SK-MEL-5 (cell line): Measurements from ENCODE around the gene PLK3. TPM values are rescaled to one million over a fixed set of nuclear protein-coding genes. Genes with fewer than 3 reads are reported as not detected.
"Not testable (repeated sequence)": the region's sequence is repeated elsewhere in the genome, so short reads cannot be mapped to it uniquely, and the experiment has no call there.

Source experiments
- DNase-seq: peaks from one replicate; pipeline ENCODE4 v3.0.0-alpha.2; 2016; ENCODE audit warnings: low read depth, low spot score
- in situ Hi-C: cut with HindIII; loops from 2 replicates; pipeline ENCODE4 v1.10.0; 2016; ENCODE audit warnings: low sequenced_read_pairs, high pct_unique_total_duplicates, low pct_unique_long_range_greater_than_20kb
- small RNA-seq, 2 experiments: library from RNA; depleted of rRNA; stranded (forward); fragments of <200 nt; gene quantifications; one replicate each; pipeline ENCODE3, GENCODE V24; 2014
- total RNA-seq: library from RNA; depleted of rRNA; stranded (reverse); fragments of >200 nt; shearing (Covaris generic); gene quantifications from 2 replicates; pipeline ENCODE4 v1.2.3, GENCODE V29; 2014; rRNA removed

The PLK3 gene
- total RNA-seq, 1 experiment from 2014 or later, result 5.0 TPM

GRCh38 chr1:44835738-44836675 lies 35.8 kb downstream of the PLK3 start:
- peak; percentile 80 for DNase-seq
- in situ Hi-C loops, result no loop called here

- DNase-seq, in situ Hi-C loops: not testable (repeated sequence)
Measured at GRCh38 chr1:44838294-44838693, 38.1 kb downstream of the PLK3 start.

- DNase-seq, result no peak
- in situ Hi-C loops, result no loop called here
Measured at GRCh38 chr1:44839576-44839975, 39.4 kb downstream of the PLK3 start.

GRCh38 chr1:44842486-44842861 lies 42.3 kb downstream of the PLK3 start:
- in situ Hi-C loops, result no loop called here
- DNase-seq, result no peak

GRCh38 chr1:44842862-44843655 lies 42.9 kb downstream of the PLK3 start, which contains the start of gene PTCH2:
Gene PTCH2 (minus strand): TSS chr1:44843253. CDS start chr1:44842932, 321 bp downstream.
- in situ Hi-C loops, result no loop called here

GRCh38 chr1:44846985-44847384 lies 46.8 kb downstream of the PLK3 start:
- no peak for DNase-seq
- in situ Hi-C loops, result no loop called here

More at GRCh38 chr1:44842862-44843655, 42.9 kb downstream of the PLK3 start, which contains the start of gene PTCH2:
- DNase-seq, result no peak

- in situ Hi-C loops, result no loop called here
- DNase-seq, result no peak
Measured at GRCh38 chr1:44847845-44848244, 47.7 kb downstream of the PLK3 start.

- in situ Hi-C loops, result no loop called here
- peak; percentile 78 for DNase-seq
Measured at GRCh38 chr1:44848456-44849181, 48.4 kb downstream of the PLK3 start.

- DNase-seq, result peak; percentile 37
- in situ Hi-C loops, result no loop called here
Measured at GRCh38 chr1:44849575-44850132, 49.5 kb downstream of the PLK3 start.

GRCh38 chr1:44851308-44851707 lies 51.1 kb downstream of the PLK3 start:
- in situ Hi-C loops, result no loop called here
- no peak for DNase-seq

GRCh38 chr1:44853201-44853600 lies 53.0 kb downstream of the PLK3 start:
- in situ Hi-C loops, result no loop called here
- no peak for DNase-seq

GRCh38 chr1:44854970-44855369 lies 54.8 kb downstream of the PLK3 start:
- DNase-seq, result no peak
- in situ Hi-C loops, result no loop called here

Small RNA genes lying within 50 kb of the gene (small RNA-seq; reads per million reads assigned to genes)
- gene AL136380.1 (0 reads per million in 2 experiments), gene SNORD38A (14.4 to 210 reads per million in 2 experiments), gene SNORD38B (0 reads per million in 2 experiments), gene SNORD46 (394 to 3,224 reads per million in 2 experiments), gene SNORD55 (0 reads per million in 2 experiments)

Other genes starting within 250 kb of the PLK3 start
- 18.0 and 20.0 TPM in 2 replicates for gene TMEM53, start 125.9 kb upstream of the PLK3 start, total RNA-seq
- 0.24 TPM in 1 of 2 replicates, not detected in the other for gene ARMH1, start 125.7 kb upstream of the PLK3 start, total RNA-seq
- gene RNU5D-1, start 69.2 kb upstream of the PLK3 start, total RNA-seq, result not detected in 2 replicates
- 28.0 and 30.5 TPM in 2 replicates for gene KIF2C, start 60.5 kb upstream of the PLK3 start, total RNA-seq
- 2,103 and 2,284 TPM in 2 replicates for gene RPS8, start 24.8 kb upstream of the PLK3 start, total RNA-seq
- not detected in 2 replicates for gene BEST4, start 12.2 kb upstream of the PLK3 start, total RNA-seq
- not detected in 2 replicates for gene DYNLT4, start 7.0 kb downstream of the PLK3 start, total RNA-seq
- gene BTBD19, start 8.1 kb downstream of the PLK3 start, total RNA-seq, result 0.69 TPM in 1 of 2 replicates, not detected in the other
- gene PTCH2, start 42.9 kb downstream of the PLK3 start, total RNA-seq, result 0.03 TPM in 1 of 2 replicates, not detected in the other
- 23.5 and 27.5 TPM in 2 replicates for gene EIF2B3, start 186.2 kb downstream of the PLK3 start, total RNA-seq
- 17.8 and 18.6 TPM in 2 replicates for gene HECTD3, start 210.9 kb downstream of the PLK3 start, total RNA-seq
- gene UROD, start 211.9 kb downstream of the PLK3 start, total RNA-seq, result 78.9 and 89.5 TPM in 2 replicates